C4-2B (cell line): ENCODE measurements around the gene EPHA4.

Experiments used
- H3K27ac ChIP-seq: fragments of 450-650 bp; 2 replicates; pipeline ENCODE4 v1.5.1; 2017
- ZFX ChIP-seq: fragments of 450-650 bp; IDR thresholded peaks from 2 replicates; pipeline ENCODE4 v1.6.1; 2017
- TF ChIP-seq, protein P1 (sequence below): fragments of 450-650 bp; conservative IDR thresholded peaks from 2 replicates; pipeline ENCODE4 v1.5.1; 2017; ENCODE audit warnings: mild to moderate bottlenecking

The EPHA4 gene

DNA sequence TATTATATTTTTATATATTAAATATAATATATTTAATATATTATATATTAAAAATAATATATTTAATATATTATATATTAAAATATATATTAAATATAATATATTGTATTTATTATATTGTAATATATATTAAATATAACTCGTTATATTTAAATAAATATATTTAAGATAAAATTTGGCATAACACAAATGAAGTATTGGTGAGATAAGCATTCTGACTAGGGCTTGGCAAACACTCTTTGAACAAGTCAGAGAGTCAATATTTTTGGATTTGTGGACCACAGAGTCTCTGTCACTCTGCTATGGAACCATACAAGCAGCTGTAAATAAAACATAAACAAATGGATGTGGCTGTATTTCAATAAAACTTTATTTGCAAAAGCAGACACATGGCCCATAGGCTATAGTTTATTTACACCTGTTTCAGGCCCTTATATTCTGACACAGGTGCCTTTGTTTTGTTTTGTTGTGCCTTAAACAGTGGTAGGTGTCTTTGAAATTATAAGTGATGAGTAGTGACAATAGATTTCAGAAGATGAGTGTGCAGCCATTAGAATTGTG lies 190.1 kb downstream of the EPHA4 start:
- no peak for TF ChIP-seq ZFX
- TF ChIP-seq, protein P1, sequence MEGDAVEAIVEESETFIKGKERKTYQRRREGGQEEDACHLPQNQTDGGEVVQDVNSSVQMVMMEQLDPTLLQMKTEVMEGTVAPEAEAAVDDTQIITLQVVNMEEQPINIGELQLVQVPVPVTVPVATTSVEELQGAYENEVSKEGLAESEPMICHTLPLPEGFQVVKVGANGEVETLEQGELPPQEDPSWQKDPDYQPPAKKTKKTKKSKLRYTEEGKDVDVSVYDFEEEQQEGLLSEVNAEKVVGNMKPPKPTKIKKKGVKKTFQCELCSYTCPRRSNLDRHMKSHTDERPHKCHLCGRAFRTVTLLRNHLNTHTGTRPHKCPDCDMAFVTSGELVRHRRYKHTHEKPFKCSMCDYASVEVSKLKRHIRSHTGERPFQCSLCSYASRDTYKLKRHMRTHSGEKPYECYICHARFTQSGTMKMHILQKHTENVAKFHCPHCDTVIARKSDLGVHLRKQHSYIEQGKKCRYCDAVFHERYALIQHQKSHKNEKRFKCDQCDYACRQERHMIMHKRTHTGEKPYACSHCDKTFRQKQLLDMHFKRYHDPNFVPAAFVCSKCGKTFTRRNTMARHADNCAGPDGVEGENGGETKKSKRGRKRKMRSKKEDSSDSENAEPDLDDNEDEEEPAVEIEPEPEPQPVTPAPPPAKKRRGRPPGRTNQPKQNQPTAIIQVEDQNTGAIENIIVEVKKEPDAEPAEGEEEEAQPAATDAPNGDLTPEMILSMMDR = no peak
- no peak overlapping the region for H3K27ac ChIP-seq

DNA sequence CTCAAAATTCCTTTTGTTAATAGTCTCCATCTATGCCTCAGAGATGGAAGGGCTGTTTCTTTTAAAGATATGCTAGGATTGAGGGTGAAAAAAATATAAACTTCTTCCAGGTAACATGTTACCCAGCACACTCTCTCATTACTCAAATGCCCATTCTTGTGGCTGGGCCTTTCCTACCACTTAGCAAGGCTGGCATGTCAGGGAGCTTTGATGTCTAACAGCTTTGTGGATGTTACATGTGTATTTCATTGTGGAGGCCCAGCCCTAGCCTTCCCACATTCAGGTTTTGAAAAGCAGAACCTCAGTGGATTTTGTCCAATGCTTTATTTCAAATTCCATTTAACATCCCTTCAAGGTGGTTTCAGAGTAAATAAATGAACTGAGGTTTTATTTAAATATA lies 191.4 kb downstream of the EPHA4 start:
- TF ChIP-seq, protein P1 = no peak
- TF ChIP-seq ZFX = no peak
- H3K27ac ChIP-seq = no peak overlapping the region

DNA sequence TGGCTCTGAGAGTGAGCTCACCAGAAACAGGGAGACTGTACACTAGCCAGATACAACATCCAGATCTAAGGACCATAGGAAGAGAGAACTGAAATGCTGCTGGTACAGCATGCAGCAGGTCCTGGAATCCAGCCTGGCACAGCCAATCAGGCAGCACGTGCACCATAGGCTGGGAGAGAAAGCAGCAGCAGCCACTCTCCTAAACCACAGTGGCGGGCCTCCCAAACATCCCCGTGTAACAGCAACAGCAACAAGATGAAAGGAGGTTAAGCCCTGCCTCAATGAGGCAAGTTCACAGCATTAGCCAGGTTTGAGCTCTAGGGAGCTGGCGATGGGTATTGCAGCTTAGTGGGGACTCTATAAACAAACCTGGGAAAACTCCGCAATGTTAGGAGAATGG lies 192.0 kb downstream of the EPHA4 start:
- H3K27ac ChIP-seq = no peak overlapping the region
- no peak for TF ChIP-seq ZFX
- TF ChIP-seq, protein P1 = no peak

DNA sequence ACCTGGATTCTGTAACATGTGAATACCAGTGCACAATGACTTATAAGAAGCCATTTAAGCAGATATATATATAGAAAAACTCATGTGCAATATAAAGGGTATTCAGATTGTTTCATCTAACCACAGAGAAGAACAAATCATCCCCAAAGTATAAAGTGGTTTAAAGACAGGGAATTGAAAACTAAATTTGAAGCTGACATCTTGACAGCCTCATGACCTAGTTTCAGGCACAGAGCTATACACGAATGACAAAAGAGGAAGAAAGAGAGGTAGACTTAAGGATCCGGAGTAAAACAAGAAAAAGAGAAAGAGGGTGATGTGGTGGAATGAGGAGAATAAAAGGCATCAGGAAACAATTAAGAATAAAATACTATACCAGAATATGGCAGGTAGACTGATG lies 194.5 kb downstream of the EPHA4 start:
- TF ChIP-seq, protein P1 = no peak
- TF ChIP-seq ZFX = no peak
- H3K27ac ChIP-seq = no peak overlapping the region

DNA sequence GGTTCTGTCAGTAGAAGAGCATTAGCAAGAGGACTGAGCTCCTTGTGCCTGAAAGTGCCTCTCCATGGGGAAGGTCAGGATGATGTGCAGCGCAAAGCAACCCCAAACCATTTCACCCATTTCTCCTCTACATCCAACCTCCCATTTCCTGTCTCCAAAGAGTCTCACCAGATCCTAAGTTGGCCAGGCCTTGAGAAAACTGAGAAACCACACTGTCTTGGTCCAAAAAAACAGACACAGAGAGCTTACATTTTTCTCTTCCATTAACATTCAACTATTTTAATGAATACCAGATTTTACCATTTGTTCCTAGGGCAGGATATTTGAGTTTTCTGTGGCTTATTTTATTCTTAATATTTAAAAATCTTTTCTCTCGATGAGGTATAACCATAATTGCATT lies 195.0 kb downstream of the EPHA4 start:
- TF ChIP-seq ZFX = no peak
- TF ChIP-seq, protein P1 = no peak
- H3K27ac ChIP-seq = no peak overlapping the region

DNA sequence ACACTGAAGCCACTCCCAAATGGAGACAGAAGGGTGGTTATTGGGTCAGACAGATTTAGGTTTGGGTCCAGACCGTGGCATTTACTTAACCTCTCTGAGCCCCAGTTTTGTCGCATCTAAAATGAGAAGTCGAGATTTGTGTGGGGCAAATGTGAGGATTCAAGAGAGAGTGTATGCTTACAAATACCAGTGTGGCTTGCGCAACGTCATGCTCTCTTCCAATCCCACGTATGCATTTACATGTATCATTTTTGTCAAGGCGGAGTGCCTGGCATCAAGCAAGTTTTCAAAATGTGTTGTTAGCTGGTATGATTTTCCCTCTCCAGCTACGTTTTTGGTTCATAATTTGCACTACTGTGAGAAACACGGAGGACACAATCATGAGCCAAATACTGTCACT lies 197.9 kb downstream of the EPHA4 start:
- TF ChIP-seq, protein P1 = no peak
- no peak overlapping the region for H3K27ac ChIP-seq

DNA sequence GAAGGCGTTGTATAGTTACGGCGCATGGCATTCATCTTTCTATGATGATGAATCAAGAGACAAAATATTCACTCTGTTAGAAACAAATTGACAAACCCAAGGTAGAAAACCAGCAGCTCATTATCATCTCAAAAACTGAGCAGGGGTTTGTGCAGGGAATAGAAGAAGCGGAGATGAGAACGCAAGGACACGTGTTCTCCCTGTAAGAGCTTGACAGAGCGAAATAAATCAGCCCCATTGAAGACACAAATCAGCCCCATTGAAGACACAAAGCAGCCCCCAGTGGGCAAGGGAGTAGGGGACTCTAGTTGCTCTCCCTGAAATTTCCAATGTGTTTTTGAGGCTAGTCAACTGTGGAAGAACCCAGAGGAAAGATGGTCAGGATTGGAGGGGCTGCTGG lies 199.2 kb downstream of the EPHA4 start:
- TF ChIP-seq ZFX = no peak
- TF ChIP-seq, protein P1 = no peak

More for the DNA sequence above, 199.2 kb downstream of the EPHA4 start:
- H3K27ac ChIP-seq = no peak overlapping the region
